ENCODE measurements around the gene PITHD1. TPM values are rescaled to one million over a fixed set of nuclear protein-coding genes. Genes with fewer than 3 reads are reported as not detected.

Gene PITHD1
- total RNA-seq, 4 donors from 2014 or later = 56.3 to 77.6 (median 60.8) TPM

- no peak overlapping the region for H3K27ac ChIP-seq
- WGBS, 2 donors (ENCODE audit: low coverage in 1 of 2) = 67 to 94% methylated on average over 3 of the region's 3 CpGs
- no peak overlapping the region for H3K4me3 ChIP-seq
- H3K9me3 ChIP-seq = no peaks in the 10 kb centered on the region
- H3K36me3 ChIP-seq = no peaks in the 10 kb centered on the region
- TF ChIP-seq POLR2A (IDR thresholded peaks at IDR 0.05) (no peak), POLR2AphosphoS5 (IDR thresholded peaks at IDR 0.05) (no peak), EP300 (IDR thresholded peaks at IDR 0.05) (no peak), CTCF (IDR thresholded peaks at IDR 0.05) (no peak)
- no peak for ATAC-seq
- peaks cover 5% of the 10 kb centered on the region for H3K27me3 ChIP-seq
- peaks cover 0 to 14% (median 0%) of the 10 kb centered on the region in 3 donors for H3K4me1 ChIP-seq
Measured at GRCh38 chr1:23836037-23836436, 57.8 kb downstream of the PITHD1 start.

Other genes with a start within 250 kb of the PITHD1 start
- gene E2F2, start 247.2 kb upstream of the PITHD1 start, total RNA-seq = under 1 TPM in 2 of 4 donors, not detected in 2; 0.08 to 0.17 TPM
- gene ID3, start 218.9 kb upstream of the PITHD1 start, total RNA-seq = 100 to 1,000 TPM; 144 to 270 (median 221) TPM
- gene RPL11, start 86.6 kb upstream of the PITHD1 start, total RNA-seq = 1,000 to 10,000 TPM in 2 of 4 donors, 100 to 1,000 TPM in 2; 636 to 1,268 (median 935) TPM
- gene ELOA, start 34.9 kb upstream of the PITHD1 start, total RNA-seq = 10 to 100 TPM; 37.8 to 41.9 (median 41.4) TPM
- 10 to 100 TPM; 25.7 to 30.4 (median 29.2) TPM for gene LYPLA2, start 12.7 kb downstream of the PITHD1 start, total RNA-seq
- gene GALE, start 22.3 kb downstream of the PITHD1 start, total RNA-seq = 10 to 100 TPM in 3 of 4 donors, 1 to 10 TPM in 1; 7.4 to 25.2 (median 12.9) TPM
- gene HMGCL, start 47.0 kb downstream of the PITHD1 start, total RNA-seq = 10 to 100 TPM; 24.1 to 61.0 (median 47.2) TPM
- gene FUCA1, start 89.9 kb downstream of the PITHD1 start, total RNA-seq = 10 to 100 TPM; 20.3 to 44.4 (median 23.5) TPM
- not detected for gene CNR2, start 134.9 kb downstream of the PITHD1 start, total RNA-seq
- gene PNRC2, start 181.4 kb downstream of the PITHD1 start, total RNA-seq = 100 to 1,000 TPM; 136 to 246 (median 207) TPM
- 100 to 1,000 TPM in 1 of 4 donors, 10 to 100 TPM in 3; 51.5 to 117 (median 76.2) TPM for gene SRSF10, start 201.9 kb downstream of the PITHD1 start, total RNA-seq